GM12801 (cell line): ENCODE measurements around the gene CUL2.

Experiments
- TF ChIP-seq, protein P1 (sequence below): IDR thresholded peaks from one replicate; pipeline ENCODE4 v1.5.1; 2011; ENCODE audit warnings: control low read depth; ENCODE audit not compliant: insufficient read length; ENCODE audit errors: extremely low read depth

Gene CUL2

DNA sequence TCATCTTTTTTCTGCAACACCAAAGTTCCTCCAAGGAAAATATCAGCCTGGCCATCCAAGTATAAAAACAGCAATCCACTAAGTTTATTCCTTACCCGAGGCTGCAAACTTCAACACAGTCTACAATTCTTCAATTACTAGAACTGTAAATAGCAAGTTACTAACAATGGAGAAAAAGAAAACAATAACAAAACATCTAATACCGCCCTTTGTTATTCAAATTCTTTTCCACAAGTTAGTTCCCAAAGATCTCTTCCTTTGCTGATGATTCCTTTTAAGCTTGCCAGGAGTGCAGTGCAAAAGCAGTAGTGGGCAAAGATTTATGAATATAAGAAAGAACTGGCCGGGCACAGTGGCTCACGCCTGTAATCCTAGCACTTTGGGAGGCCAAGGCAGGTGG, 86.2 kb downstream of the CUL2 start:
- TF ChIP-seq, protein P1, sequence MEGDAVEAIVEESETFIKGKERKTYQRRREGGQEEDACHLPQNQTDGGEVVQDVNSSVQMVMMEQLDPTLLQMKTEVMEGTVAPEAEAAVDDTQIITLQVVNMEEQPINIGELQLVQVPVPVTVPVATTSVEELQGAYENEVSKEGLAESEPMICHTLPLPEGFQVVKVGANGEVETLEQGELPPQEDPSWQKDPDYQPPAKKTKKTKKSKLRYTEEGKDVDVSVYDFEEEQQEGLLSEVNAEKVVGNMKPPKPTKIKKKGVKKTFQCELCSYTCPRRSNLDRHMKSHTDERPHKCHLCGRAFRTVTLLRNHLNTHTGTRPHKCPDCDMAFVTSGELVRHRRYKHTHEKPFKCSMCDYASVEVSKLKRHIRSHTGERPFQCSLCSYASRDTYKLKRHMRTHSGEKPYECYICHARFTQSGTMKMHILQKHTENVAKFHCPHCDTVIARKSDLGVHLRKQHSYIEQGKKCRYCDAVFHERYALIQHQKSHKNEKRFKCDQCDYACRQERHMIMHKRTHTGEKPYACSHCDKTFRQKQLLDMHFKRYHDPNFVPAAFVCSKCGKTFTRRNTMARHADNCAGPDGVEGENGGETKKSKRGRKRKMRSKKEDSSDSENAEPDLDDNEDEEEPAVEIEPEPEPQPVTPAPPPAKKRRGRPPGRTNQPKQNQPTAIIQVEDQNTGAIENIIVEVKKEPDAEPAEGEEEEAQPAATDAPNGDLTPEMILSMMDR = no peak

DNA sequence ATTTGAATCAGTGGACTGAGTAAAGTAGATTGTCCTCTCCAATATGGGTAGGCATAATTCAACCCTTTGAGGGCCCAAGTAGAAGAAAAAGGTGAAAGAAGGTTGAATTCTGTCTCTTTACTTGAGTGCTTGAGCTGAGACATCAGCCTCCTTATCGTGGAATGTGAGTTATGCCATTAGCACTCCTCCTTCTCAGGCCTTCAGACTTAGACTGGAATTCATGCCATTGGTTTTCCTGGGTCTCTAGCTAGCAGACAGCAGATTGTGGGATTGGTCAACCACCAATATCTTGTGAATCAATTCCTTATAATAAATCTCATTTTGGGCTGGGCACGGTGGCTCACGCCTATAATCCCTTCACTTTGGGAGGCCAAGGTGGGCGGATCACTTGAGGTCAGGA, 89.2 kb downstream of the CUL2 start:
- TF ChIP-seq, protein P1 = no peak

DNA sequence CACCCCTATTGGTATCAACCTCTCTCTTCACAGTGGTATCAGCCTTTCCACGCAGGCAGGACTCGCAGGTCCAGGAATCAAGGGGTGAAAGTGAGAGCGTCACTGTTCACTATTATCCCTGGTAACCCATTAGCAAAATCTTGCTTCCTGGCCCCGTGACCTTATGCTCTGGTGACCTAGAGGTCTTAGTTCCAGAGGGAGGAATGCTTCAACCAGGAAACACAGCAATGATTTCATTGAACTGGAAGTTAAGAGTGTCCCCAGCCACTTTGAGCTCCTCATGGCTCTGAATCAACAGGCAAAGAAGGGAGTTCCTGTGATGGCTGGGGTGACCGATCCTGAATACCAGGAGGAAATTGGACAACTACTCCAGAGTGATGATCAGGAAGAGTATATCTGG, 90.6 kb downstream of the CUL2 start:
- TF ChIP-seq, protein P1 = no peak

DNA sequence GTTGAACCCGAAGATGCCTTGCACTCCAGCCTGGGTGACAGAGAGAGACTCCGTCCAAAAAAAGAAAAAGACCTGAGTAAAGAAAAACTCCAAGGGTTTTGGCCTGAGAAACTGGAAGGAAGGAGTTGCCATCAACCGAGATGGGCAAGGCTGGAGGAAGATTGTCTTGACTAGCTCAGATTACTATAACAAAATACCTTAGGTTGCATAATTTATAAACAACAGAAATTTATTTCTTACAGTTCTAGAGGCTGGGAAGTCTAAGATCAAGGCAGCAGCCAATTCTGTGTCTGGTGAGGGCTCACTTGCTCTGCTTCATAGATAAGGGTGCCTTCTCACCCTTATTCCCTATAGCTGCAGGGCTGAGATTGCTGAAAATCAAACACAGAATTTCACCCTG, 91.2 kb downstream of the CUL2 start:
- TF ChIP-seq, protein P1 = no peak

DNA sequence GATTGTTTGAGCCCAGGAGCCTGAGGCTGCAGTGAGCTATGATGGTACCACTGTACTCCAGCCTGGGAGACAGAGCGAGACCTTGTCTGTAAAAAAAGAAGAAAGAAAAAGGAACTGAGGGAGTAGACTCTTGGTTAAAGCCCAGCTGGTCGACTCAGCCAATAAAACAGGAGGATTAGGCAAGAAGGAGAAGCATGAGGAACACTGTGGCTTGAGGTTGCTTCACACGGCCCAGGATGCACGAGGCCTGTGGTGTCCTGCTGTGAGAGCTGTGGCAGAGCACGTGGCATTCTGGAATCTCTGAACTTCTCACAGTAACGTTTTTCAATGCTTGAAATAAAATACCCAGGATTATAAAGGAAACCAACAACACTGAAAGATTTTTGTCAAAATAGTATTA, 93.3 kb downstream of the CUL2 start:
- TF ChIP-seq, protein P1 = no peak

DNA sequence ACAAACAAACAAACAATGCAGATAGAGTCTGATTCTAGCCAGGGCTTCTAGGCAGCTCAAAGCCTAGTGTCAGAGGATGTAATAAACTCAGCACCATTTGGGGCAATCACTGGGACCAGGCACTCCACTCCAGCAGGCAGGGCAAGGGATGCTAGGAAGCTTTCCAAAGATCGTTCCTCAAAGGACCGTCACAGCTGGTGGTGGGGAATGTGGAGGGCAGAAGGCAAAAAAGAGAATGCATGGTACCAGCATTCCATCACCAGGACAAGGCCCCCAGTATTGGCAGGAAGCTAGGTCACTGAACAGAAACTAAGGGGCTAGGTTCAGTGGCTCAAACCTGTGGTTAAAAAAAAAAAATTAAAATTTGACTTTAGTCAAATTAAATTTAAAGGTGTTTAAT, 94.2 kb downstream of the CUL2 start:
- TF ChIP-seq, protein P1 = no peak

DNA sequence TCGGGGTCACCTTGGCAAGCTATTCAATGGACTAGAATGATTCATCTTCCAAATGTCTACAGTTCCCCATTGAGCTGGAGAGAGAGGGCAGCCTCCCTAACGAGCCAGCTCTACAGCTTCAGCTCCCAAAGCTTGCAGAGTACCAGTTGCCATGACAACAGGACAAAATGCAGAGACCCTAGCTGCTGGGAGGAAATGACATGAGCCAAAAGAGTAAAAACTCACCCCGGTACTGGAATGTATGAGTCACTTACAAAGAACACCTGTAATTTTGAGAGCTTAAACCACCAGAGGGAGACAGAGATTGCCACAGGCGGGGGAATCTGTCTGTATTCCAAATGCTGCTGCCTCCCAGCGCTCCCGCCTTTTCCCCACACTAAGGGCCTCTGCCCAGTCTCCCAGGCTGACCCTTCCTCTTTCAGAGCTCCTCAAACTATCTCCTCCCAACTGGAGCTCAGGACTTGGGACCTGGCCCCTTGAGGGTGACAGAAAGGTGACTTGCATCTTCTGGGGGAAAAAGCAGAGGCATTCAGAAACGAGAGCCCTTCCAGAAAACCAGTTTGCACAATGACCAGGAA, 95.5 kb downstream of the CUL2 start:
- TF ChIP-seq, protein P1 = no peak
